Hematopoietic multipotent progenitor cell (in vitro differentiated cells): Measurements from ENCODE around the gene BTG4. TPM values are rescaled to one million over a fixed set of nuclear protein-coding genes. Genes with fewer than 3 reads are reported as not detected.

Experiments
- DNase-seq, 3 donors: peaks; one replicate each; pipeline ENCODE4 v3.0.0-alpha.2; 2011 to 2015; ENCODE audit warnings: low read depth in 2 of 3, low spot score in 2 of 3
- total RNA-seq: library from RNA; depleted of rRNA; stranded (reverse); fragments of >200 nt; gene quantifications from one replicate; pipeline ENCODE4 v1.2.3, GENCODE V29; 2012

Gene BTG4
- total RNA-seq, 1 donor = not detected

DNA sequence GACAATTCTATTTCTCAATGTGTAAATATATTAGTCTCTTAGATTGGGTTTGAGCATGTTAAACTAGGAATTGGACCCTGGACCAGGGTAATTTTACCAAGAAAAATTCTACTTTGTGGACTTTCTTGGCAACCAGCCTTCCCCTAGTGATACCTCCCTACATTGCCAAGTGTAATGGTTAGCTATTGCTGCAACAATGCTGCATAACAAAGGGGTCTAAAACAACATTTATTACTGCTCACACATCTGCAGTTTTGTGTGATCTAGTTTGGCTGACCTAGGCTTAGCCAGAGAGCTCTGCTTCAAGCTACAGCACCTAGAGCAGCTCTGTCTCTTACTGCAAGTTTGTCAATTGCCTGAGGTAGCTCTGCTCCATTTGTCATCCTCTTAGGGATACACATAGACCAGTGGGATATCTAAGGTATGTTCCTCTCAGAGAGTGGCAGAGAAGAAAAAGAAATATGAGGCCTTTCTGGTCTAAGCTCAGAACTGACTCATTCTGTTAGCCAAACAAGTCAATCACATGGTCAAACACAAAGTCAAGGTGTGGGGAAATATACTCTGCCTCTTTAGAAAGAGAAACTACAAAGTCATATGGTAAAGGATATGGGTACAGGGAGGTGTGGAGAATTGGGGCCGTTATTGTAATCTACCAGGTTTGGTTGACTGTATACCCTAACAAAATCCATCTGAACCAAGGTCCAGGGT is 26.4 kb upstream of the BTG4 start:
- DNase-seq = no peak

DNA sequence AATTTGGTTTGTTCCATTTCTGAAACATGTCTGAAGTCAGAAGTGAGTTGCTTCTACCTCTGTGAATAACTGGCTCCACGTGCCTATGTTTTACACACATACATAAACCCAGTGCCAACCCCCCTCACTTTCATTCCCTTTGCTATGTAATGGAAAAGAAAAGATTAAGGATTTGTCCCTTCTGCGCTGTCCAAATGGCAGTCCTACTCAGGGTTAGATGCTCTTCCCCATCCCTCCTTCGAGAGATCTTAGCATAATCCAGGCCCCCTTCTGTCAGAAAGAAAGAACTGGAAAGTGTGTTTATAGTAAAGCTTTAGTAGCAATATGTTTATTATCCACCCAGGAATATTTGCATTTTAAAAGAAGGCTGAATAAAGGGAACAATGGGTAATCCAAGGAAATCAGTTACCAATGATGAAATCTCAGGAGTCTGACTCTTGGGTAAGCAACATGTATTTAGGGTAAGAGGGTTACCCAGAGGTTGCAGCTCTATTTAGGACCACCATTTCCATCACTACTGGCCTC is 25.2 kb upstream of the BTG4 start:
- DNase-seq = no peak

- DNase-seq = no peak
These were observed 23.1 kb upstream of the BTG4 start for GRCh38 chr11:111535281-111535680.

DNA sequence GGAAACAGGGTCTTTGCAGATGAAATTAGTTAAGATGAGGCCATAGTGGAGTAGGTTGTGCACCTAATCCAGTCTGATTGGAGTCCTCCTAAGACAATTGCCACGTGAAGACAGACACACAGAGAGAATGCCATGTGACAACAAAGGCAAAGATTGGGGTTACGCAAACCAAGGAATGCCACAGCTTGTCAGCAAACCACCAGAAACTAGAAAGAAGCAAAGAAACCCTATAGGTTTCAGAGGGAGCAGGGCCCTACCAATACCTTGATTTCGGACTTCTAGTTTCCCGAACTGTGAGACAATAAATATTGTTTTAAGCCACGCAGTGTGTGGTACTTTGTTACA is 20.2 kb upstream of the BTG4 start:
- no peak for DNase-seq

DNA sequence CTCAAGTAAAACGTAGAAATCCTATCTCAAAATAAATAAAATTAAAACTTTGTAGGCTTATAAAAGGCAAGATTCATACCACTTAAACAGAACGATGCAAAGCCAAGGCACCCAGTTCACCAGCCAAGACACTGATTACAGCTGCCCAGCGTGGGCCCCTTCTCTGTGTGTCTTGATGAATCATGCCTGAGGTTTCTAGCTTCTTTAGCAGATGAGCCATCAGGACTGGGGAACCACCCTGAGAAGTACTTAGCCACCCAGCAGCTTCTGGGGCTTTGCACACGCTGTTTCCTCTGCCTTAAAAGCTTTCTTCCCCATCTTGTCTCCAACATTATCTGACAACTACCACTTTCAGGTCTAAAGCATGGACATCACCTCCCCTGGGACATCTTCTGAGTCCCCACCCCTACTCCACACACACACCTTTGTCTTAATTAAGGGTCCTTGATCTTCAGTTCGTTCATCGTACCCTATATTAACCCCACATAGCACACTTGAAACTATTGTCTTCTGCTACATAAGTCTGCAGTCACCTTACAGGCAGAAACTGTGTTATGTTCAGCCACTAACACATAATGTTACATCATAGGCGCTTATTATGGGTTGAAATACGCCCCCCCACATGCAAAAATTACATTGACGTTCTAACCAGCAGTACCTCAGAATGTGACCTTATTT is 19.6 kb upstream of the BTG4 start:
- DNase-seq = no peak

GRCh38 chr11:111531136-111531535 is 18.9 kb upstream of the BTG4 start:
- no peak for DNase-seq

- DNase-seq = no peak
These were observed 17.9 kb upstream of the BTG4 start for GRCh38 chr11:111530091-111530490.

GRCh38 chr11:111528557-111528956 is 16.4 kb upstream of the BTG4 start:
- DNase-seq = no peak

GRCh38 chr11:111527279-111527678 is 15.1 kb upstream of the BTG4 start:
- DNase-seq = no peak

- DNase-seq = no peak
These were observed 14.3 kb upstream of the BTG4 start for GRCh38 chr11:111526501-111526900.

DNA sequence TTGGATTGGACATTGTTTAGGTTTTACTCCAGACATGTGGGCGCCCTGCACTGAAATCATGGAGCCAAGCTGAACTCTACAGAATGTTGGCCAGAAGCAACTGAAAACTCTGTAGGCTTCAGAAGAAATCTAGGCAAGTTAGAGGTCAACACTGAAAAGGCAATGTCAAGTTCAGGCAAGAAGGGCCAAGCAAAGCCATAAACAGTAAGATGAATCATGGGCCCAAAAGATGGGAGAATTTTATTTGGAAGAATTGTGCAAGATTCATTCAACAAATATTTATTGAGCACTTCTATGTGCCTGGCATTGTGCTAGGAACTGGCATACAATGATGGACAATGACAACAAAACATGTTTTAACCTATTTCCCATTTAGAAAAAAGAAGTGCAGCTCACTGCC is 13.3 kb upstream of the BTG4 start:
- DNase-seq = no peak

GRCh38 chr11:111524056-111524455 is 11.9 kb upstream of the BTG4 start:
- no peak for DNase-seq

DNA sequence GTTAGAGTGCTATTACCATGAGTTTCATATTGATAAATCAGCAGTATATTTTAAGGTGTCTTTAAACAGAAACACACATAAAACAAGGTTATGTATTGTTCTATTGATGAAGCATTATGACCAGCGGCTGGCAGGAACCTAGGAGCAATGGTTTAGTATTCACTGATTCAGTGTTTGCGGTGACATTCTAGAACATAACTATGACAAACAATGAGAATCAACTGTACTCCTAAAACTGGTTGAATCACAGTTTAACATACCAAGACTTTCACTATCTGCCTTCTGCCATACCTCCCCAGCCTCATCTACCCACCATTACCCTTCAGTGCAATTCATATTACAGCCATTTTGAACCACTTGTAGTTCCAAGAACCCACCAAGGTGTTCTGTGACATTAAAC is 11.2 kb upstream of the BTG4 start:
- no peak for DNase-seq

GRCh38 chr11:111522426-111522825 is 10.2 kb upstream of the BTG4 start:
- no peak for DNase-seq

DNA sequence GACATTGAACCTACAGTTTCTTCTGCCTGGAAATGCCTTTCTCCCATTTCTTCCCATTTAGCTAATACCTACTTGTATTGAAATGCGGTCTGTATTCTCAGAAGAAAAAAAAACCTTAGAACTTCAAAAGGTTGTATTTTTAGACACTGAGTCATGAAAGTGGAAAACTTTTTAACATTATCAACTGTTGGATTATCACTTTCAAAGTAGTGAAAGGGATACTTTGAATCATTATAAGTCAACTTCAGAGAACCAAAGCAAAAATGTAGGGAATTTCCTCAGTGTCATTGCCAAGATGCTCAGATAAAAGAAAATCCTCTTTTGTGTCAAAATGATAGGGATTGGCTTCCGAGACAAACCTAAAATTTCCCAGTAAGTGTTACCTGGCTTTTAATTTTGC is 8.9 kb upstream of the BTG4 start:
- DNase-seq = no peak

GRCh38 chr11:111520560-111520959 is 8.4 kb upstream of the BTG4 start:
- DNase-seq = no peak

DNA sequence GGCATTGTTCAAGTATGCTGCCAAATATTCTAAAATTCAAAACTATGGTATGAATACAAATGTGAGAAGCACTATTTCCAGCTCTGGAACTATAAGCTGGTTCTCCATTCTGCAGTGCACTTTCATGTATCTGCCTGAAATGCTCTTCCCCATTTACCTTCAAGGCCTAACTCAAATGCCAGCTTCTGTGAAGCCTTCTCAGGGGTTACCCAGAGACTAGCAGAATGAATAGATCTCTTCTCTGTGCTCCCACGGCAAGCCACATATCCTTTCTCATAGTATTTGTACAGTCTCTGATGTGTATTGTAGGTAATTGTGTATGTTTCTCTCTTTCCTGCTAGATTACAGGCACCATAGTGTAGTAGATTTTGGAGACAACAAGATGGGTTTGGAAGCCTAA is 6.5 kb upstream of the BTG4 start:
- no peak for DNase-seq

- DNase-seq = no peak
These were observed 3.4 kb upstream of the BTG4 start for GRCh38 chr11:111515591-111515990.

- peak in 1 of 3 donors; percentile 30 for DNase-seq
These were observed 2.2 kb upstream of the BTG4 start, which contains the start of gene HOATZ for GRCh38 chr11:111514216-111515031. HOATZ (plus strand) TSS chr11:111514778; CDS start chr11:111514785, 7 bp downstream.

DNA sequence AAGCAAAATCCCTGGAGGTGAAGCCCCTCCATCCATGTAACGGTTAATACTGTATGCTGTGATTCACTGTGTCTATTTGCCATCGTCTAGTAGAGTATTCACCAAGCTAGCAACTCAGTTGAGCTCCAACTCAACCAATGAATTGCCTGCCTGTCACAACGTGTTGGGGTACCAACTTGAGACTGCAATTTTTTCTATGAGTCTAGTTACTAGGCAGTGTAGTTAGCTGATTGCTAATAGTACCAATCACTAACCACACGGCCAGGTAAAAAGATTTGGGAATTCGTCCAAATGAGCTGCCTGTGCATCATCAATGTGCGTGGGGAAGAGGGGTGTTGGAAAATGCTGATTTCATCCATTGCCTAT is 1.0 kb upstream of the BTG4 start:
- DNase-seq = no peak

- DNase-seq = no peak
These were observed 1.9 kb downstream of the BTG4 start for GRCh38 chr11:111510311-111510710.

DNA sequence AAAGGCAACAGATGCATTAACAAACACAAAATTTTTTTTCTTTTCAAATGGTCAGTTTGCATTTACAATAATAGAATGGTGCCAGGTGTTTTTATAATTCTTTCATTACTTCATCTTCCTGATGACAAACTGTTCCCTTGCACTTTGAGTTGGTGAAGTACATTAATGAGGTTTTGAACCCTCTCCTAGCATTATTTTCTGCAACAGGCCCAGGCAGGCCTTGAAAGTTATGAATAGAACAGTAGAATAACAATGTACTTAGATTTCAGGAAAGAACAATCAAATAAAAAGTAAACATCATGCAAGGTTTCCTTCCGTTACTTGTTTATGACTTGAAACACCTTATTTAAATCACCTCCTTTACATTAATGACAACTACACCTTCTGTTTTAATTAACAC is 9.6 kb downstream of the BTG4 start:
- DNase-seq = no peak
